Activated CD8-positive, alpha-beta memory T cell treated with anti-CD3 and anti-CD28 coated beads for 48 hours (primary cell): Measurements from ENCODE around the gene GUCY1A2.
"Not testable (repeated sequence)": the region's sequence is repeated elsewhere in the genome, so short reads cannot be mapped to it uniquely, and the experiment has no call there.

ENCODE experiments used
- DNase-seq, 3 experiments: peaks; one replicate each; pipeline ENCODE4 v3.0.0-alpha.2; 2020; ENCODE audit warnings: low read depth in 2 of 3, low spot score in 2 of 3

Gene GUCY1A2, protein sequence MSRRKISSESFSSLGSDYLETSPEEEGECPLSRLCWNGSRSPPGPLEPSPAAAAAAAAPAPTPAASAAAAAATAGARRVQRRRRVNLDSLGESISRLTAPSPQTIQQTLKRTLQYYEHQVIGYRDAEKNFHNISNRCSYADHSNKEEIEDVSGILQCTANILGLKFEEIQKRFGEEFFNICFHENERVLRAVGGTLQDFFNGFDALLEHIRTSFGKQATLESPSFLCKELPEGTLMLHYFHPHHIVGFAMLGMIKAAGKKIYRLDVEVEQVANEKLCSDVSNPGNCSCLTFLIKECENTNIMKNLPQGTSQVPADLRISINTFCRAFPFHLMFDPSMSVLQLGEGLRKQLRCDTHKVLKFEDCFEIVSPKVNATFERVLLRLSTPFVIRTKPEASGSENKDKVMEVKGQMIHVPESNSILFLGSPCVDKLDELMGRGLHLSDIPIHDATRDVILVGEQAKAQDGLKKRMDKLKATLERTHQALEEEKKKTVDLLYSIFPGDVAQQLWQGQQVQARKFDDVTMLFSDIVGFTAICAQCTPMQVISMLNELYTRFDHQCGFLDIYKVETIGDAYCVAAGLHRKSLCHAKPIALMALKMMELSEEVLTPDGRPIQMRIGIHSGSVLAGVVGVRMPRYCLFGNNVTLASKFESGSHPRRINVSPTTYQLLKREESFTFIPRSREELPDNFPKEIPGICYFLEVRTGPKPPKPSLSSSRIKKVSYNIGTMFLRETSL

GRCh38 chr11:107018219-107018901 lies at the start of gene GUCY1A2:
Gene GUCY1A2, minus strand, starts transcription at chr11:107018476. Its CDS starts 421 bp downstream, at chr11:107018055.
- DNase-seq: no peak

GRCh38 chr11:107054391-107054790 lies 36.1 kb upstream of the GUCY1A2 start:
- no peak for DNase-seq

- DNase-seq: not testable (repeated sequence)
Measured at GRCh38 chr11:107051332-107051731, 33.1 kb upstream of the GUCY1A2 start.

GRCh38 chr11:107050899-107051298 lies 32.6 kb upstream of the GUCY1A2 start:
- not testable (repeated sequence) for DNase-seq

- DNase-seq: no peak
Measured at GRCh38 chr11:107050121-107050520, 31.8 kb upstream of the GUCY1A2 start.

GRCh38 chr11:107044503-107044902 lies 26.2 kb upstream of the GUCY1A2 start:
- no peak for DNase-seq

GRCh38 chr11:107043242-107044006 lies 25.1 kb upstream of the GUCY1A2 start:
- DNase-seq: no peak

GRCh38 chr11:107042748-107043147 lies 24.5 kb upstream of the GUCY1A2 start:
- DNase-seq: no peak

GRCh38 chr11:107041088-107041444 lies 22.8 kb upstream of the GUCY1A2 start:
- no peak for DNase-seq

DNA sequence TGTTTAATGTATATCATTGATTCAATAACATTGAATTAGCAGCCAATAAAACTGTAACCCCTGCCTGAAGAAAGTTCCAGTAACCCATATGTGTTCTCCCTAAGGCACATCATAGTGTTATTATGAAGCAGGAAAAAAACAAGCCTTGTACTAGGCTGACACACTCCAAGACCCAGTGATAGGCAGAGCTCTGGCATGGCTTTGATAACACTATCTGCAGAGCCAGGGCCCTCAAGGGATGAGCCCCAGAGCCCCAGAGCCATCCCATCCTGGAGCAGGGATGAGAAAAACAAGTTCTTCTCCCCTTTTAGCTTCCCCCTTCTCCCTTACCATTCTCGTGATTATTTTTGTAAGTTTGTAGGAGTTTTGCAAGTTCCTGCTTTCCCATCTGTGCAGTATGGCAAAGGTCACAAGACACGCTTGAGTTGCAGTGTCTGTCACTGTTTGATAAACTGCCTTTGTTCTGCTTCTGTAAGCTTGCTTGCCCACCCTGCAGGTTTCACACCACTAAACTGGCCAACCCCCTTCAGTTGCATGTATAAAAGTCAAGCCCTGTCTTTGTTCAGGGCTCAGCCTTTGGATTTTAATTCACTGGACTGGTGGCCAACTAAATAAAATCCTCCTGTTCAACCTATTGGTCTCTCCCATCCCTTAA lies 22.3 kb upstream of the GUCY1A2 start:
- DNase-seq: no peak

GRCh38 chr11:107025673-107026072 lies 7.4 kb upstream of the GUCY1A2 start:
- no peak for DNase-seq

DNA sequence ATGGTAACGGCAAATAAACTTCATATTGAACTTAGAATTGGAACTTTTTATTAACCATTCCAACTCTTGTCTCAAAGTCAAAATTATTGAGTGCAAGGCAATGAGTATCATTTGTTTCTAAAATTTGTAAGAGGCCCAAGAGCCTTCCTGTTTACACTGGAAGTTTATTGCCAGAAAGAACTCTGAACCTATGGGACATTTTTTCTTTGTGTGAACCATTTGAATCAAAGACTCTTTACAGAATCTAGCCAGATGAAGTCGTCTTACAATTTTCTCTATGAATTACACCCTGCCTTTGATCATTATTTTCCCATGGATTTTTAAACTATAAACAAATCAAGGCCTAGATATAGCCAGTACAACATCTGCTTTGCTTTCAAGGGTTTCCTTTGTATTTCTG lies 2.3 kb upstream of the GUCY1A2 start:
- no peak for DNase-seq

GRCh38 chr11:107018902-107019493 lies 722 bp upstream of the GUCY1A2 start:
- peak in 1 of 3 experiments; percentile 0 for DNase-seq

DNA sequence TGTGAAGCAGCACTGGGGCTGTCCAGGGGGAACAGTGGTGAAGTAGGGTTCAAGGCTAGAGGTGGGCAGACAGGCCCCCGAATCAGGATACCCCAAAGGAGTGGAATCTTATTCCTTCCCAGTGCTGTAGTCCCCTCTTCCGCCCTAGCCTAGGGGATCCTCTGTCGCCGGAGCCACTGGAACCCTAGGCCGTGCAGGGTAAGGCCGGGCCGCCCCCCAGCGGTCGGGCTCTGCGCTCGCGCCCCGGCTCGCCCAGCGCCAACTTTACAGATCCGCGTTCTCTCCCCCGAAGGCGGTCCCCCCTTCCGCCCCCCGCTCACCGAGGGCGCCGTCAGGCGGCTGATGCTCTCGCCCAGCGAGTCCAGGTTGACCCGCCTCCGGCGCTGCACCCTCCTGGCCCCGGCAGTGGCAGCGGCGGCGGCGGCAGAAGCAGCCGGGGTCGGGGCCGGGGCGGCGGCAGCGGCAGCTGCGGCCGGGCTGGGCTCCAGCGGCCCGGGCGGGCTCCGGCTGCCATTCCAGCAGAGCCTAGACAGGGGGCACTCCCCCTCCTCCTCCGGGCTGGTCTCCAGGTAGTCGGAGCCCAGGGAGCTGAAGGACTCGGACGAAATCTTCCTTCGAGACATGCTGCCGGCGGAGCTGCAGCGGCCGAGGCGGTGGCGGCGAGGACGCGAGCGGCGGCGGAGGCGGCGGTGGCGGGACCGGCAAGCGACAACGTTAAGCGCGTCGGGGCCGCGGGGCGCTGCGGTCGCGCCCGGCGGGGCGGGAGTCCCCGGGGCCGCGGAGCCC lies 650 bp downstream of the GUCY1A2 start:
- DNase-seq: peak in 1 of 3 experiments; percentile 2

- DNase-seq: no peak
Measured at GRCh38 chr11:107017104-107017432, 1.2 kb downstream of the GUCY1A2 start.

- no peak for DNase-seq
Measured at GRCh38 chr11:107014871-107015270, 3.4 kb downstream of the GUCY1A2 start.

- DNase-seq: no peak
Measured at GRCh38 chr11:107011977-107012376, 6.3 kb downstream of the GUCY1A2 start.

GRCh38 chr11:107009190-107009589 lies 9.1 kb downstream of the GUCY1A2 start:
- DNase-seq: no peak

GRCh38 chr11:107006076-107006833 lies 12.0 kb downstream of the GUCY1A2 start:
- no peak for DNase-seq
